ENCODE results near the gene ZNF784.

DNA sequence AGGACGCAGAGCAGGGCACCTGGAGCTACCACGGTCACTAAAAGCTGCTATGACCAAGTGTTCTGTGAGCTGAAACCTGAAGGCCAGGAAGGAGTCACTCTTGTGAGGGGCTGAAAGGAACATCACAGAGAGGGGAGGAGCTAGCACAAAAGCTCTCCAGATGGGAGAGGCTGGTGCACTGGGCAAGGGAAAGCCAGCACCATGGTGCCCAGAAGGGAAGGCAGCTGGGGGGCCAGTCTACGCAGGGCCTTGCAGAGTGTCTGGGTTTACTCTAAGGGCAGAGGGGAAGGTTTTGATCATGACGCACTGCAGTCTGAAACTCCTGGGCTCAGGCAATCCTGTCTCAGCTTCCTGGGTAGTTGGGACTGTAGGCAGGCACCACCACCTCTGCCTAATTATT, 12.4 kb upstream of the ZNF784 start:
- TF ChIP-seq CTCF (IDR thresholded peaks at IDR 0.05; ENCODE audit: poor library complexity) (no peak), EZH2phosphoT487 (IDR thresholded peaks at IDR 0.05; ENCODE audit: low read depth, severe bottlenecking, unreplicated experiment) (no peak), EZH2 (IDR thresholded peaks at IDR 0.05; ENCODE audit: borderline replicate concordance) (no peak)
